SK-N-SH treated with all-trans-retinoic acid at 6 μM for 48 hours (cell line): Measurements from ENCODE around the gene RALBP1.

ENCODE experiments used
- ATAC-seq: fragments of 200-7000 bp; cut with Tn5 transposase; 3 replicates; pipeline ENCODE4 v1.9.1; 2020; ENCODE audit warnings: mild to moderate bottlenecking, moderate library complexity
- ARNTL ChIP-seq: fragments of 450-650 bp; formaldehyde crosslinking; IDR thresholded peaks from 2 replicates; pipeline ENCODE4 v1.5.0; 2020; ENCODE audit warnings: low read depth, mild to moderate bottlenecking, moderate library complexity, borderline replicate concordance
- BACH2 ChIP-seq: fragments of 250-450 bp; sonication (Bioruptor Pico); IDR thresholded peaks from 2 replicates; pipeline ENCODE4 v1.9.0; 2021; ENCODE audit warnings: mild to moderate bottlenecking, borderline replicate concordance
- CREB5 ChIP-seq: fragments of 250-450 bp; sonication (Bioruptor Pico); IDR thresholded peaks from 2 replicates; pipeline ENCODE4 v1.5.1; 2020; ENCODE audit warnings: low read depth, mild to moderate bottlenecking, moderate library complexity
- CSDC2 ChIP-seq: fragments of 250-450 bp; sonication (Bioruptor Pico); IDR thresholded peaks from 2 replicates; pipeline ENCODE4 v1.5.0; 2020; ENCODE audit warnings: mild to moderate bottlenecking, moderate library complexity
- CSRNP3 ChIP-seq: fragments of 250-450 bp; sonication (Bioruptor Pico); IDR thresholded peaks from 2 replicates; pipeline ENCODE4 v1.5.1; 2021; ENCODE audit warnings: mild to moderate bottlenecking, moderate library complexity
- ISL1 ChIP-seq: fragments of 250-450 bp; sonication (Bioruptor Pico); IDR thresholded peaks from 2 replicates; pipeline ENCODE4 v2.1.2; 2022; ENCODE audit warnings: mild to moderate bottlenecking, moderate library complexity
- POU6F1 ChIP-seq: fragments of 250-450 bp; sonication (Bioruptor Pico); IDR thresholded peaks from 2 replicates; pipeline ENCODE4 v1.8.0; 2021; ENCODE audit warnings: low read depth, mild to moderate bottlenecking, moderate library complexity, borderline replicate concordance
- PPARA ChIP-seq: fragments of 250-450 bp; sonication (Bioruptor Pico); IDR thresholded peaks from 2 replicates; pipeline ENCODE4 v1.5.0; 2020; ENCODE audit warnings: mild to moderate bottlenecking, borderline replicate concordance
- RARB ChIP-seq: fragments of 250-450 bp; sonication (Bioruptor Pico); IDR thresholded peaks from 2 replicates; pipeline ENCODE4 v1.8.0; 2021; ENCODE audit warnings: mild to moderate bottlenecking, moderate library complexity
- SNAI2 ChIP-seq: fragments of 250-450 bp; sonication (Bioruptor Pico); IDR thresholded peaks from 2 replicates; pipeline ENCODE4 v1.5.0; 2020; ENCODE audit warnings: mild to moderate bottlenecking, moderate library complexity
- TCF4 ChIP-seq: fragments of 250-450 bp; sonication (Bioruptor Pico); IDR thresholded peaks from 2 replicates; pipeline ENCODE4 v1.8.0; 2021; ENCODE audit warnings: mild to moderate bottlenecking, moderate library complexity, borderline replicate concordance
- TOX ChIP-seq: fragments of 250-450 bp; sonication (Bioruptor Pico); IDR thresholded peaks from 2 replicates; pipeline ENCODE4 v1.8.0; 2021; ENCODE audit warnings: mild to moderate bottlenecking, moderate library complexity, borderline replicate concordance
- TSHZ2 ChIP-seq: fragments of 250-450 bp; sonication (Bioruptor Pico); IDR thresholded peaks from 2 replicates; pipeline ENCODE4 v1.5.0; 2020; ENCODE audit warnings: mild to moderate bottlenecking, moderate library complexity
- ZC3H10 ChIP-seq: fragments of 250-450 bp; sonication (Bioruptor Pico); IDR thresholded peaks from 2 replicates; pipeline ENCODE4 v1.5.1; 2021; ENCODE audit warnings: mild to moderate bottlenecking, moderate library complexity
- ZFP30 ChIP-seq: fragments of 450-650 bp; formaldehyde crosslinking; IDR thresholded peaks from 2 replicates; pipeline ENCODE4 v1.5.0; 2022; ENCODE audit warnings: mild to moderate bottlenecking, moderate library complexity
- ZNF565 ChIP-seq: fragments of 450-650 bp; formaldehyde crosslinking; conservative IDR thresholded peaks from 2 replicates; pipeline ENCODE4 v1.5.0; 2020; ENCODE audit warnings: low read depth, mild to moderate bottlenecking, moderate library complexity
- ZNF70 ChIP-seq: fragments of 450-650 bp; formaldehyde crosslinking; IDR thresholded peaks from 2 replicates; pipeline ENCODE4 v1.5.0; 2020; ENCODE audit warnings: mild to moderate bottlenecking, moderate library complexity
- ZNF8 ChIP-seq: fragments of 450-650 bp; formaldehyde crosslinking; IDR thresholded peaks from 2 replicates; pipeline ENCODE4 v1.5.0; 2020; ENCODE audit warnings: mild to moderate bottlenecking, moderate library complexity

RALBP1 gene

DNA sequence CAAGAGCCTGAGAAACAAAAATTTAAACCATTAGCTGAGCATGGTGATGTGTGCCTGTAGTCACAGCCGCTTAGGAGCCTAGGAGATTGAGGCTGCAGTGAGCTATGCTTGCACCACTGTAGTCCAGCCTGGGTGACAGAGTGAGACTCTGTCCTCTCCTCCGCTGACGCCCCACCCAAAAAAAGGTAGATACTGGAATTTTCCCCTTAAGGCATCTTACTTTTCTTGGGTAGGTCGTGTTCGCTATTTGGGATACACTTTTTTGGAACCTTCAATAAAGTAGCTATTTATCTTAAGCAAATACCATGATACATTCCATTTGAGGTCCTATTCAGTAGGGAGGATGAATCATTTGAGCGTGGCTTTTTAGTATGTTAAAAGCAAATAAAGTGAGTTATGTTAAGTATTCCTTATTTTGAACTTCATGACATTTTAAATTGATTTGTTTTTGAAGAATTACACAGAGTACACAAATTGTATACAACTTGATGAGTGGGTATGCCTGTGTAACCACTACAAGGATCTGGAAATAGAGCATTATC lies 38.7 kb downstream of the RALBP1 start:
- peak; percentile 63 for ATAC-seq
- TF ChIP-seq CSDC2 (no peak), ISL1 (CRISPR knock-in tag) (0 out of 2 replicates have a peak, but pooled peaks have one; percentile 34), TOX (CRISPR knock-in tag) (no peak), ZNF565 (CRISPR knock-in tag) (no peak), TCF4 (no peak)

DNA sequence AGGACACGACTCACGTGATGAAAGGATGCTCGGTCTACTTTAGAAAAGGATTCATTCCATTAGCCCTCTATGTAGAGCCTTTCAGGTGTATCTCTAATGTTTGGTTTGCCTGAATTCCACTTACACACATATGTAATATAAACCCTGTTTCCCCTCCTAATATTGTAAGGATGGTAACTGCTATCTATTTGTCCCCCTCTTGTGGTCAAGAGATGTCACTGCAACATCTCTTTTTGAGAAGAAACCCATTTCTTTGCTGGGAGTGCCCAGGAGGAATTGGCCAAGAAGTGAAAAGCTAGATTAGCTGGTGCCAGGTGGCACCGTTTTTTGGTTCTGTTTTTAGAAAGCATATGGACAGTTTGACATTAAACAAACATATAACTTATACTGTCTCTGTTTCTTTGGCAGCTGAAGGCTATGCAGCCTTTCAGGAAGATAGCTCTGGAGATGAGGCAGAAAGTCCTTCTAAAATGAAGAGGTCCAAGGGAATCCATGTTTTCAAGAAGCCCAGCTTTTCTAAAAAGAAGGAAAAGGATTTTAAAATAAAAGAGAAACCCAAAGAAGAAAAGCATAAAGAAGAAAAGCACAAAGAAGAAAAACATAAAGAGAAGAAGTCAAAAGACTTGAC lies 41.2 kb downstream of the RALBP1 start:
- TF ChIP-seq TOX (CRISPR knock-in tag): no peak
- TF ChIP-seq TSHZ2 (CRISPR knock-in tag): no peak
- TF ChIP-seq ZFP30 (CRISPR knock-in tag): no peak
- no peak for TF ChIP-seq PPARA (CRISPR knock-in tag)
- TF ChIP-seq RARB (CRISPR knock-in tag): no peak
- TF ChIP-seq ZNF70 (CRISPR knock-in tag): no peak
- peak; percentile 74 for ATAC-seq

GRCh38 chr18:9517869-9518268 lies 42.6 kb downstream of the RALBP1 start:
- no peak for TF ChIP-seq POU6F1
- no peak for TF ChIP-seq SNAI2 (CRISPR knock-in tag)
- no peak for TF ChIP-seq ISL1 (CRISPR knock-in tag)
- no peak for TF ChIP-seq CREB5 (CRISPR knock-in tag)
- TF ChIP-seq BACH2: no peak
- TF ChIP-seq TSHZ2 (CRISPR knock-in tag): no peak
- no peak for TF ChIP-seq ZNF8 (CRISPR knock-in tag)
- no peak for TF ChIP-seq ZNF70 (CRISPR knock-in tag)
- no peak for TF ChIP-seq TOX (CRISPR knock-in tag)
- ATAC-seq: no peak

DNA sequence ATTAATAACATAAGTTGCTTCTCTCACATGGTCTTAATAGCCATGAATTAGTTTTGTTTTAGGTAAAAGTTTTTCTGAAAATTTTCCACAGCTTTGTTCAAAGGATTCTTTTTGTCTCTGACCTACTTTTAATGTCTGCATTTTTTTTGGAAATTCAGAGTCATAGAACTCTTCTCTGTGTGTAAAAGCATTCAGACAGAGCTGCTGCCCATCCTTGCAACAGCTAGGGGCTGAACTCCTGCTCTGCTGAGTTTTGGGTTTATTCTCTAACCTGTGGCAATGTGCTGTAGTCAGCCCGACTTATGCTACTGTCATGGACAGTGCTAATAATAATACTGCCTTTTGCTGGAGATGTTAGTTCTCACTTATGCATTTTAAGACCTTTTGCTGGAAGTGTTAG lies 44.1 kb downstream of the RALBP1 start:
- no peak for ATAC-seq
- TF ChIP-seq TOX (CRISPR knock-in tag) (no peak), CREB5 (CRISPR knock-in tag) (no peak), ARNTL (no peak), ZNF8 (CRISPR knock-in tag) (no peak), ZNF565 (CRISPR knock-in tag) (no peak), RARB (CRISPR knock-in tag) (no peak), POU6F1 (no peak), CSDC2 (no peak), ZC3H10 (CRISPR knock-in tag) (no peak), CSRNP3 (no peak)
